SK-N-SH treated with all-trans-retinoic acid at 6 μM for 48 hours (cell line): ENCODE results near the gene UPK1A.

Experiments
- ATAC-seq: fragments of 200-7000 bp; cut with Tn5 transposase; 3 replicates; pipeline ENCODE4 v1.9.1; 2020; ENCODE audit warnings: mild to moderate bottlenecking, moderate library complexity
- ARNTL ChIP-seq: fragments of 450-650 bp; formaldehyde crosslinking; IDR thresholded peaks from 2 replicates; pipeline ENCODE4 v1.5.0; 2020; ENCODE audit warnings: low read depth, mild to moderate bottlenecking, moderate library complexity, borderline replicate concordance
- CSDC2 ChIP-seq: fragments of 250-450 bp; sonication (Bioruptor Pico); IDR thresholded peaks from 2 replicates; pipeline ENCODE4 v1.5.0; 2020; ENCODE audit warnings: mild to moderate bottlenecking, moderate library complexity
- CSRNP3 ChIP-seq: fragments of 250-450 bp; sonication (Bioruptor Pico); IDR thresholded peaks from 2 replicates; pipeline ENCODE4 v1.5.1; 2021; ENCODE audit warnings: mild to moderate bottlenecking, moderate library complexity
- ESRRG ChIP-seq: fragments of 250-450 bp; sonication (Bioruptor Pico); IDR thresholded peaks from 2 replicates; pipeline ENCODE4 v1.6.1; 2021; ENCODE audit warnings: mild to moderate bottlenecking
- GLIS3 ChIP-seq: fragments of 250-450 bp; sonication (Bioruptor Pico); IDR thresholded peaks from 2 replicates; pipeline ENCODE4 v1.5.0; 2020; ENCODE audit warnings: mild to moderate bottlenecking, moderate library complexity
- ISL1 ChIP-seq: fragments of 250-450 bp; sonication (Bioruptor Pico); IDR thresholded peaks from 2 replicates; pipeline ENCODE4 v2.1.2; 2022; ENCODE audit warnings: mild to moderate bottlenecking, moderate library complexity
- OSR1 ChIP-seq: fragments of 250-450 bp; sonication (Bioruptor Pico); IDR thresholded peaks from 2 replicates; pipeline ENCODE4 v1.8.0; 2022; ENCODE audit warnings: moderate library complexity, mild to moderate bottlenecking, inconsistent platforms
- PATZ1 ChIP-seq: fragments of 250-450 bp; sonication (Bioruptor Pico); IDR thresholded peaks from 2 replicates; pipeline ENCODE4 v1.8.0; 2020; ENCODE audit warnings: mild to moderate bottlenecking, moderate library complexity, borderline replicate concordance
- PPARA ChIP-seq: fragments of 250-450 bp; sonication (Bioruptor Pico); IDR thresholded peaks from 2 replicates; pipeline ENCODE4 v1.5.0; 2020; ENCODE audit warnings: mild to moderate bottlenecking, borderline replicate concordance
- RARB ChIP-seq: fragments of 250-450 bp; sonication (Bioruptor Pico); IDR thresholded peaks from 2 replicates; pipeline ENCODE4 v1.8.0; 2021; ENCODE audit warnings: mild to moderate bottlenecking, moderate library complexity
- TCF4 ChIP-seq: fragments of 250-450 bp; sonication (Bioruptor Pico); IDR thresholded peaks from 2 replicates; pipeline ENCODE4 v1.8.0; 2021; ENCODE audit warnings: mild to moderate bottlenecking, moderate library complexity, borderline replicate concordance
- ZC3H10 ChIP-seq: fragments of 250-450 bp; sonication (Bioruptor Pico); IDR thresholded peaks from 2 replicates; pipeline ENCODE4 v1.5.1; 2021; ENCODE audit warnings: mild to moderate bottlenecking, moderate library complexity
- ZNF70 ChIP-seq: fragments of 450-650 bp; formaldehyde crosslinking; IDR thresholded peaks from 2 replicates; pipeline ENCODE4 v1.5.0; 2020; ENCODE audit warnings: mild to moderate bottlenecking, moderate library complexity
- ZNF8 ChIP-seq: fragments of 450-650 bp; formaldehyde crosslinking; IDR thresholded peaks from 2 replicates; pipeline ENCODE4 v1.5.0; 2020; ENCODE audit warnings: mild to moderate bottlenecking, moderate library complexity
- TF ChIP-seq, protein P1 (sequence below): fragments of 250-450 bp; sonication (Bioruptor Pico); IDR thresholded peaks from 2 replicates; pipeline ENCODE4 v1.5.0; 2020; ENCODE audit warnings: mild to moderate bottlenecking, moderate library complexity
- TF ChIP-seq, protein P2 (sequence below): fragments of 250-450 bp; sonication (Bioruptor Pico); IDR thresholded peaks from 2 replicates; pipeline ENCODE4 v1.5.1; 2020; ENCODE audit warnings: low read depth, mild to moderate bottlenecking, moderate library complexity
- TF ChIP-seq, protein P3 (sequence below): fragments of 250-450 bp; sonication (Bioruptor Pico); IDR thresholded peaks from 2 replicates; pipeline ENCODE4 v1.8.0; 2021; ENCODE audit warnings: low read depth, mild to moderate bottlenecking, moderate library complexity, borderline replicate concordance

The UPK1A gene

DNA sequence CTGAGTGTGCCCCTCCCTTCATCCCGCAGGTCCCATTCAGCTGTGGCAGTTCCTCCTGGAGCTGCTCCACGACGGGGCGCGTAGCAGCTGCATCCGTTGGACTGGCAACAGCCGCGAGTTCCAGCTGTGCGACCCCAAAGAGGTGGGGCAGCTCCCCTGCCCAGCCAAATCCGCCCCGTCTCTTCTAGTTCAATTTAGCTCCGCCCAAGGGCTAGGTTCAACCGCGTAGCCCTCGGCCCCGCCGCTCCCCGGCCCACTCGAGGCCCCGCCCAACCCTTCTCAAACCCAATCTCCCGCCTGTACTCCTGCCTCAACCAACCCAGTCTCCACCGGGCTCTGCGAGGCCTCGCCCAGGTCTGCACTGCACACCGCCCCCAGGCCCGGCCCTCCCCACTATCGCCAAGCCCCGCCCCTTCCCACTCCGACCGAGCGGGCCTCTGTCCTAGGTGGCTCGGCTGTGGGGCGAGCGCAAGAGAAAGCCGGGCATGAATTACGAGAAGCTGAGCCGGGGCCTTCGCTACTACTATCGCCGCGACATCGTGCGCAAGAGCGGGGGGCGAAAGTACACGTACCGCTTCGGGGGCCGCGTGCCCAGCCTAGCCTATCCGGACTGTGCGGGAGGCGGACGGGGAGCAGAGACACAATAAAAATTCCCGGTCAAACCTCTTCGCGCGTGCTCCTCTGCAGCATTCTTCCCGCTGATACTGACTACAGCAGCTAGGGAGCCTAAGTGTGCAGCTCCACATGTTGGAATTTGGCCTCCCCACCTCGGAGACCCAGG is 21.9 kb upstream of the UPK1A start:
- TF ChIP-seq ZNF8 (CRISPR knock-in tag): no peak
- TF ChIP-seq RARB: no peak
- TF ChIP-seq PATZ1 (CRISPR knock-in tag): 0 out of 2 replicates have a peak, but pooled peaks have one; percentile 22
- ATAC-seq: peak; percentile 87

- peak; percentile 14 for ATAC-seq
- TF ChIP-seq RARB (no peak), ESRRG (no peak), PATZ1 (CRISPR knock-in tag) (no peak), PPARA (no peak), GLIS3 (CRISPR knock-in tag) (no peak), OSR1 (CRISPR knock-in tag) (no peak), ARNTL (CRISPR knock-in tag) (no peak), ZC3H10 (CRISPR knock-in tag) (no peak), CSRNP3 (CRISPR knock-in tag) (no peak), ZNF8 (CRISPR knock-in tag) (no peak), CSDC2 (CRISPR knock-in tag) (no peak), TCF4 (CRISPR knock-in tag) (no peak), ZNF70 (CRISPR knock-in tag) (no peak), ISL1 (CRISPR knock-in tag) (no peak)
- TF ChIP-seq, protein P1, sequence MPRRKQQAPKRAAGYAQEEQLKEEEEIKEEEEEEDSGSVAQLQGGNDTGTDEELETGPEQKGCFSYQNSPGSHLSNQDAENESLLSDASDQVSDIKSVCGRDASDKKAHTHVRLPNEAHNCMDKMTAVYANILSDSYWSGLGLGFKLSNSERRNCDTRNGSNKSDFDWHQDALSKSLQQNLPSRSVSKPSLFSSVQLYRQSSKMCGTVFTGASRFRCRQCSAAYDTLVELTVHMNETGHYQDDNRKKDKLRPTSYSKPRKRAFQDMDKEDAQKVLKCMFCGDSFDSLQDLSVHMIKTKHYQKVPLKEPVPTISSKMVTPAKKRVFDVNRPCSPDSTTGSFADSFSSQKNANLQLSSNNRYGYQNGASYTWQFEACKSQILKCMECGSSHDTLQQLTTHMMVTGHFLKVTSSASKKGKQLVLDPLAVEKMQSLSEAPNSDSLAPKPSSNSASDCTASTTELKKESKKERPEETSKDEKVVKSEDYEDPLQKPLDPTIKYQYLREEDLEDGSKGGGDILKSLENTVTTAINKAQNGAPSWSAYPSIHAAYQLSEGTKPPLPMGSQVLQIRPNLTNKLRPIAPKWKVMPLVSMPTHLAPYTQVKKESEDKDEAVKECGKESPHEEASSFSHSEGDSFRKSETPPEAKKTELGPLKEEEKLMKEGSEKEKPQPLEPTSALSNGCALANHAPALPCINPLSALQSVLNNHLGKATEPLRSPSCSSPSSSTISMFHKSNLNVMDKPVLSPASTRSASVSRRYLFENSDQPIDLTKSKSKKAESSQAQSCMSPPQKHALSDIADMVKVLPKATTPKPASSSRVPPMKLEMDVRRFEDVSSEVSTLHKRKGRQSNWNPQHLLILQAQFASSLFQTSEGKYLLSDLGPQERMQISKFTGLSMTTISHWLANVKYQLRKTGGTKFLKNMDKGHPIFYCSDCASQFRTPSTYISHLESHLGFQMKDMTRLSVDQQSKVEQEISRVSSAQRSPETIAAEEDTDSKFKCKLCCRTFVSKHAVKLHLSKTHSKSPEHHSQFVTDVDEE (CRISPR knock-in tag): no peak
- TF ChIP-seq, protein P2, sequence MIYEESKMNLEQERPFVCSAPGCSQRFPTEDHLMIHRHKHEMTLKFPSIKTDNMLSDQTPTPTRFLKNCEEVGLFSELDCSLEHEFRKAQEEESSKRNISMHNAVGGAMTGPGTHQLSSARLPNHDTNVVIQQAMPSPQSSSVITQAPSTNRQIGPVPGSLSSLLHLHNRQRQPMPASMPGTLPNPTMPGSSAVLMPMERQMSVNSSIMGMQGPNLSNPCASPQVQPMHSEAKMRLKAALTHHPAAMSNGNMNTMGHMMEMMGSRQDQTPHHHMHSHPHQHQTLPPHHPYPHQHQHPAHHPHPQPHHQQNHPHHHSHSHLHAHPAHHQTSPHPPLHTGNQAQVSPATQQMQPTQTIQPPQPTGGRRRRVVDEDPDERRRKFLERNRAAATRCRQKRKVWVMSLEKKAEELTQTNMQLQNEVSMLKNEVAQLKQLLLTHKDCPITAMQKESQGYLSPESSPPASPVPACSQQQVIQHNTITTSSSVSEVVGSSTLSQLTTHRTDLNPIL: no peak
- TF ChIP-seq, protein P3, sequence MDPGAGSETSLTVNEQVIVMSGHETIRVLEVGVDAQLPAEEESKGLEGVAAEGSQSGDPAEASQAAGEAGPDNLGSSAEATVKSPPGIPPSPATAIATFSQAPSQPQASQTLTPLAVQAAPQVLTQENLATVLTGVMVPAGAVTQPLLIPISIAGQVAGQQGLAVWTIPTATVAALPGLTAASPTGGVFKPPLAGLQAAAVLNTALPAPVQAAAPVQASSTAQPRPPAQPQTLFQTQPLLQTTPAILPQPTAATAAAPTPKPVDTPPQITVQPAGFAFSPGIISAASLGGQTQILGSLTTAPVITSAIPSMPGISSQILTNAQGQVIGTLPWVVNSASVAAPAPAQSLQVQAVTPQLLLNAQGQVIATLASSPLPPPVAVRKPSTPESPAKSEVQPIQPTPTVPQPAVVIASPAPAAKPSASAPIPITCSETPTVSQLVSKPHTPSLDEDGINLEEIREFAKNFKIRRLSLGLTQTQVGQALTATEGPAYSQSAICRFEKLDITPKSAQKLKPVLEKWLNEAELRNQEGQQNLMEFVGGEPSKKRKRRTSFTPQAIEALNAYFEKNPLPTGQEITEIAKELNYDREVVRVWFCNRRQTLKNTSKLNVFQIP: no peak
- TF ChIP-seq, all 23 proteins: peak for 0
Measured at GRCh38 chr19:35644987-35645679, 21.2 kb upstream of the UPK1A start.
